GM12875 (cell line): ENCODE data around the gene STARD7.

Experiments
- H3K4me3 ChIP-seq: one replicate; pipeline ENCODE4 v1.5.1; 2011; ENCODE audit warnings: low read depth, low read length, control low read depth
- TF ChIP-seq, protein P1 (sequence below): IDR thresholded peaks from 2 replicates; pipeline ENCODE4 v1.5.1; 2011; ENCODE audit warnings: low read depth, mild to moderate bottlenecking, control low read depth, inconsistent platforms, low read length, moderate library complexity, borderline replicate concordance; ENCODE audit not compliant: insufficient read depth

STARD7 gene

DNA sequence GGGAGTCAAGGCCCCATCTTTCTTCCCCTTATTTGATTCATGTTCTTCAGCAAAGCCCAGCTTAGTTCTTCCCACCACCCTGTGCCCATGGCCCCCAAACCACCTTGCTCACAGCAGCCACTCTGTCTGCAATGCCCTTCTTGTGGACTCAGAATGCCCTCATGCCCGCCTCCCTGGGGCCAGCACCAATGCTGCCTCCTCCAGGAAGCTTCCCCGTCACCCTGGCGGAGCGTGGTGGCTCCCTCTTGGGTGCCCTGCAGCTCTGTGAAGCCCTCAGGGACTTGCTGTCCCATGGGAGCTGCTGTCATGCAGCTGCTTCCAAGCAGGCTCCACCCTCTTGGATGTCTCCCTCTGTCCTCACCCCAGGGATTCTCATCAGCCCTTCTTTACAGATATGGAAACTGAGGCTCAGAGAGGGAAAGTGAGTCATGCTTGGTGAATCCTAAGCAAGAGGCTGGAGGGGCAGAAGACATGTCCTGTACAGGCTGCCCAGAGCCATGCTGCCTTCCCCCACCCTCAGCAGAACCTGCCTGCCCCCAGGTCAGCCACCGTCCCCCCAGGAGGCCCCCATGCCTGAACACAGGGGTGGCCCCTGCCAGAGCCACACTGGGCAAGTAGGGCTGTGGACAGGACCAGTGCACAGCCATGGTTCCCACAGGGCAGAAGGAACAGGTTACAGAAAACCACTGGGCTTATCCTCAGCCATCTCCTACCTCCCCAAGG lies 51.5 kb downstream of the STARD7 start:
- TF ChIP-seq, protein P1, sequence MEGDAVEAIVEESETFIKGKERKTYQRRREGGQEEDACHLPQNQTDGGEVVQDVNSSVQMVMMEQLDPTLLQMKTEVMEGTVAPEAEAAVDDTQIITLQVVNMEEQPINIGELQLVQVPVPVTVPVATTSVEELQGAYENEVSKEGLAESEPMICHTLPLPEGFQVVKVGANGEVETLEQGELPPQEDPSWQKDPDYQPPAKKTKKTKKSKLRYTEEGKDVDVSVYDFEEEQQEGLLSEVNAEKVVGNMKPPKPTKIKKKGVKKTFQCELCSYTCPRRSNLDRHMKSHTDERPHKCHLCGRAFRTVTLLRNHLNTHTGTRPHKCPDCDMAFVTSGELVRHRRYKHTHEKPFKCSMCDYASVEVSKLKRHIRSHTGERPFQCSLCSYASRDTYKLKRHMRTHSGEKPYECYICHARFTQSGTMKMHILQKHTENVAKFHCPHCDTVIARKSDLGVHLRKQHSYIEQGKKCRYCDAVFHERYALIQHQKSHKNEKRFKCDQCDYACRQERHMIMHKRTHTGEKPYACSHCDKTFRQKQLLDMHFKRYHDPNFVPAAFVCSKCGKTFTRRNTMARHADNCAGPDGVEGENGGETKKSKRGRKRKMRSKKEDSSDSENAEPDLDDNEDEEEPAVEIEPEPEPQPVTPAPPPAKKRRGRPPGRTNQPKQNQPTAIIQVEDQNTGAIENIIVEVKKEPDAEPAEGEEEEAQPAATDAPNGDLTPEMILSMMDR: no peak
- H3K4me3 ChIP-seq: peak overlapping the region; percentile 27

DNA sequence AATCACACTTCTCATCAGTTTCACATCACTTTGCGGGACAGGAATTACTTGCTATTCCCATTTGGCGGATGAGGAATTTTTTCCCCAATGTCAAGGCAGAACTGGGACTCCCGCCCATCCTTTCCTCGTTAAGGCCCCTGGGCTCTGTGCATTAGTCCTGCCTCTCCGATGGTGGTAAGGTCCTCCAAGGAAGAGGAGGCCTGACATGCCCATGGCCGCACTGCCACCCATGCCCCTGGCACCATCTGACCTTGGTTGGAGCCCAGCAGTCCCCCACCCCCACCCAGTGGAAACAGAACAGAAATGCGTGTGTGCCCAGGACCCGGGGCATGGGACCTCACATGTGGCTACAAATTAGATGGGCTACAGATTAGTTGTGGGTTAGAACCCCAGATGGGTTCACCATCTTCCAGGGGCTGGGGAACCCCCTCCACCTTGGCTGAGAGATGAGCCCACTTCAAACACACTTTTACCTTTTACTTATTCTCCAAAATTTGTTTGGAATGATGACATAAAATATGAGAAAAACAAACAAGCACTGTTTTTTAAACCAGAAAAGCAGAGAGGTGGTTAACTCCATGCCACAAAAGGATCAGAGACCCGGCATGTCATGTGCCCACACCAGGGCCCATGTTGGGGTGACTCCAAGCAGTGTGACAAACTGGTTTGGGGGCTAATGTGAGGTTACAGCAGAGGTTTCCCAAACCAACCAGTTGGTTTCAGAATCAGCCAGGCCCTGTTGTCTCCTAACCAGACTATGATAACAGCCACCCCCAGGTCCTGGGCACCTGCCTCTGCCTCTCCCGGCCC lies 52.4 kb downstream of the STARD7 start:
- no peak overlapping the region for H3K4me3 ChIP-seq

DNA sequence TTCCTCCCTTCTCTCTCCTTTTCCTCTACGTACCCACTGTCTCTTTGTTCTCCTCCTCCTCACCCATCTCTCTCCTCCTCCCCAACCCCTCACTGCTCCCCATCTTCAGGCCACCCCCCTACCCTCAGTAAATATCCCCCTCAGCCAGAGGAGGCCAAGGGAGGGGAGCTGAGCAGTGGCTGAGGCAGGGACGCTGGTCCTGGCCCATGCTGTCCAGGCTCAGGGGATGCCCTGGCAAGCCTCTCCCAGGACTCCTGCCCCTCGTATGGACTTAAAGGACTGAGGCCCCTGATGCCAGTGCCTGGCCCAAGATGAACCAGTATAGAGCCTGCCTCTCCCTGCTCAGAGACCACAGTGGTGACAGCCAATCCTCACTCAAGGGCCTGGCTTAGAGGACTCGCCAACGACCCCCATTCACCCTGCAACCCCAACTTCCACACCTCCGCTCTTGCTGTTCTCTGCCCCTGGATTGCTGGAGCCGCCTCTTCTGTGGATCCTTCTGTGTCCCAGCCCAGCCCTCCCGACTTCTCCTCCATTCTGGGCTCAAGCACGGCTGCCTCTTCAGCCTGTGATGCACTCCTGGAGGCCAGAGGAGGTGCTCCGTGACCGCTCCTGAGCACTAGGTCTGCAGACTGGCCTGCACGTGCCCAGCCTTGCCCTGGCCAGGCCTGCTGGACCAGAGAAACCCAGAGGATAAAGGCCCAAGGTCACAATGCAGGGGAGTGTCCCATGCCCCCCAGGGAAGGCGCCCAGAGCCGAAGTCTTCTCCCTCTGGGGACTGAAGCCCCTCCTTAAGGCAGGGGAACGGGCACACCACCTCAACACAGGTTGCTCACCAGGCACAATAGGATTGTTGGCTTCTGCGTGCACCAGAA lies 53.9 kb downstream of the STARD7 start:
- no peak overlapping the region for H3K4me3 ChIP-seq
- TF ChIP-seq, protein P1: no peak

More for the DNA sequence above, 52.4 kb downstream of the STARD7 start:
- TF ChIP-seq, protein P1: no peak

DNA sequence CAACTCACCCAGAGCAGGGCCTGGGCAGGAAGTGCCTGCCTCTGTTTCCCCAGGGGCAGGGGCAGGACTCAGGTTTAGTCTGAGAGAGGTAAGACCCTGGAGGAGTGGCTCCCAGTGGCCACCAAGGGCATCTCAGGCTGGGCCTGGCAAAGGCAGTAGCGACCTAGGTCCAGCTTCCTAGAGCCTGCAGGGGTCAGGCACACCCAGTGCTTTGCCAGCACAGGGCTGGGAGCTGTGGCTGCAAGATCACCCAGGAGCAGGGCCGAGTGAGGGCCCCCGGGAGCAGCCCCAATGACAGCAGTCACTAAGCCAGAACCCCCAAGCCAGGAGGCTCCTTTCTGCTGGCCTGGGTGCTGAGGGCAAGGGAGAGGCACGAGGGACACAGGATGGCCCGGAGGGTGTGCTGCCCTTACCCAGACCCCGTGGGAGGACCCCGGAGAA lies 54.6 kb downstream of the STARD7 start:
- TF ChIP-seq, protein P1: no peak

DNA sequence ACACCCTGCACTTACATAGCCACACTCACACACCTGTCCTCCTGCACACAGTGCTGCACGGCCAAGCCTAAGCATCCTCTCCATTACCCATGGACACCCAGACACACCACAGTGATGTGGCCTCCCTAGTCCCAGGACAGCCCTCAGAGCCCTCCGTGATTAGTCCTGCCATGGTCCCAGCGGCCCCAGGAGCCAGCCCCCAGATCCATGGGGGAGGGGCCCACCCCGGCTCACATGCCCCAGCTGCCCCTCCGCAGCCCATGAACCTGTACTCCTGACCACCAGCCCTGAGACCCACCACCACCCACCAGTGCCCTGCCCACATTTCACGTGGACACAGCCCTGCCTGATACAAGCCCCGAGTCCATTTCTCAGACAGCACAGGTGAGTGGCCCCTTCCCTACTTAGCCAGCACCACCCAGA lies 55.3 kb downstream of the STARD7 start:
- TF ChIP-seq, protein P1: no peak
- no peak overlapping the region for H3K4me3 ChIP-seq

More for the DNA sequence above, 54.6 kb downstream of the STARD7 start:
- no peak overlapping the region for H3K4me3 ChIP-seq

DNA sequence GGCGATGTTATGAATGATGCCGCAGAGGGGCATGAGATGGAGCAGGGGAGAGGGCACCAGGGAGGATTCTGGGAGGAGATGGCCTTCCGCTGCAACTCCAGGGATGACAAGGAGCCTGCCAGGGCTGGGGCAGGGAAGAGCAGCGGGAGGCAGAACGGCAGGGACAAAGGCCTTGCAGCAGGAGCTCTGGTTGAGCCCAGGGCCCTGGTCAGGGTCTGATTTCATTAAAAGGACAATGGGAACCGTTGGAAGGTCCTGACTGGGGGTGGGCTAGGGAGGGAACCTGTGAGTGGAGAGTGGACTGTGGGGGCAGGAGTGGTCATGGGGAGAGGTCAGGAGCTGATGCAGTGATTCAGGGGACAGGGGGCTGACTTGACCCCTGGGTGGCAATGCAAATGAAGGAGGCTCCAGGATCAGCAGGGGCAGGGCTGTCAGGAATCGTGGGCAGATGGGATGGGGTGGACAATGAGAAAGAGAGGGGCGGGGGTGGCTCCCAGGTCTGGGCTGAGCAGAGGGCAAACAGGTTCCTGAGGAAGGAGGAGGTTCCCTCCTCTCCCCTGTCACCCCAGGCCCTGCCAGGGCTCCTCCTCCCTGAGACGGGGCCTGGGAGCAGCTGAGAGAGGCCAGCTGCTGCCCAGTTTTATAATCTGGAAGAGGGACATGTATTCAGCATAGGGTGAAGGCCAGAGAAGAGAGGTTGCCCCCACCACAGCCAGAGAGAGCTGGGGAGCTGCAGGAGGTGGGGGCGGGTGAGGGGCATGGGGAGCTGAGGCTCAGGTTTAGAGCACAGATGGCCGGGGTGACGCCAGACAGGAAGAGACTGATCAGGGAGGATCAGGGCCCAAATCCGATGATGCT lies 56.1 kb downstream of the STARD7 start:
- TF ChIP-seq, protein P1: no peak
- H3K4me3 ChIP-seq: no peak overlapping the region
